ENCODE results near the gene RAPSN. TPM values are rescaled to one million over a fixed set of nuclear protein-coding genes. Genes with fewer than 3 reads are reported as not detected.

The RAPSN gene
- total and polyA plus RNA-seq, 2 of the 8 experiments (the other 6 are each of a cell fraction or from before 2014, with no cell fraction given): 0.06 to 0.34 TPM

- no peak overlapping the region for H2BK12ac ChIP-seq (ENCODE audit: low read depth, low read length)
- no peaks in the 10 kb centered on the region for H3K9me3 ChIP-seq (ENCODE audit: insufficient read depth in 2 of 2, low read depth in 1 of 2, low read length in 1 of 2)
- H3K4me3 ChIP-seq (ENCODE audit: extremely low read depth in 1 of 4, insufficient read depth in 2 of 4, low read depth in 3 of 4, low read length in 4 of 4): no peak overlapping the region
- no peaks in the 10 kb centered on the region for H3K23me2 ChIP-seq (ENCODE audit: low read depth, low read length)
- H2BK5ac ChIP-seq (ENCODE audit: low read depth, low read length): no peak overlapping the region
- no peak overlapping the region for H3K4ac ChIP-seq (replicated peaks; ENCODE audit: insufficient read length, low read depth, low read length)
- no peaks in the 10 kb centered on the region for H3K36me3 ChIP-seq (ENCODE audit: control insufficient read depth in 2 of 4, insufficient read depth in 4 of 4, low read length in 3 of 4)
- no peaks in the 10 kb centered on the region for H3K79me2 ChIP-seq (ENCODE audit: control insufficient read depth in 1 of 2, insufficient read depth in 2 of 2, low read length in 2 of 2)
- no peak overlapping the region for H3K27ac ChIP-seq (ENCODE audit: low read depth, low read length)
- no peak overlapping the region for H2AFZ ChIP-seq (ENCODE audit: low read length)
- no peak overlapping the region for H4K5ac ChIP-seq (ENCODE audit: insufficient read length, low read depth, low read length)
- POLR2A ChIA-PET (ENCODE audit: partially characterized antibody): interaction anchor here (0.8 to 1.0 kb wide), 4 partner anchors 9 to 24 kb away, joined by 3 to 7 read pairs (median 4); partner anchors contain the start of gene PSMC3
- H3K9ac ChIP-seq (replicated peaks in 1 of 4; ENCODE audit: extremely low read depth in 1 of 4, low read depth in 3 of 4, low read length in 3 of 4): no peak overlapping the region
- H3K27me3 ChIP-seq (replicated peaks in 1 of 4; ENCODE audit: control insufficient read depth in 3 of 4, extremely low read depth in 1 of 4, insufficient read depth in 3 of 4, low read length in 3 of 4): no peaks in the 10 kb centered on the region
- H4K20me1 ChIP-seq (replicated peaks in 1 of 2; ENCODE audit: control insufficient read depth in 1 of 2, insufficient read depth in 2 of 2, low read length in 2 of 2): no peaks in the 10 kb centered on the region
- no peak overlapping the region for H4K91ac ChIP-seq (replicated peaks; ENCODE audit: insufficient read length, low read length)
- H2BK20ac ChIP-seq (ENCODE audit: low read length): no peak overlapping the region
- DNase-seq (ENCODE audit: low read depth in 1 of 2, low spot score in 2 of 2): no peak
- no peak overlapping the region; the same call in 1 of the 2 replicates for H4K8ac ChIP-seq (ENCODE audit: extremely low read depth, insufficient read depth, low read length)
- no peak overlapping the region for H3K56ac ChIP-seq (replicated peaks; ENCODE audit: insufficient read length, low read depth, low read length)
- 79% methylated on average over 8 of the region's 8 CpGs; no CpG with 5 or more reads in 1 of the 2 experiments for WGBS, 2 experiments (ENCODE audit: extremely low coverage in 1 of 2, insufficient coverage in 1 of 2, insufficient read length in 1 of 2, insufficient replicate concordance in 2 of 2, low coverage in 1 of 2, low lambda C conversion rate in 2 of 2, missing lambda C conversion rate in 1 of 2)
- FAIRE-seq: no peak
- H3K4me2 ChIP-seq (ENCODE audit: insufficient read depth in 1 of 2, low read depth in 2 of 2, low read length in 2 of 2): no peak overlapping the region
- no peaks in the 10 kb centered on the region; a peak in 2 of 7 replicates for H3K4me1 ChIP-seq (replicated peaks in 1 of 4; ENCODE audit: control insufficient read depth in 3 of 4, insufficient read depth in 4 of 4, low read length in 3 of 4)
- H3K14ac ChIP-seq (ENCODE audit: insufficient read length): no peak overlapping the region
- H3K23ac ChIP-seq (ENCODE audit: insufficient read length): no peak overlapping the region
- CTCF ChIA-PET (ENCODE audit: partially characterized antibody): interaction anchor here (2.2 to 2.4 kb wide), 2 partner anchors 37 to 75 kb away, joined by 7 read pairs; no protein-coding TSS in a partner anchor
- no peak overlapping the region for H2AK5ac ChIP-seq (ENCODE audit: low read depth, low read length)
- H3K18ac ChIP-seq (ENCODE audit: extremely low read depth, low read length): no peak overlapping the region
- H2BK15ac ChIP-seq (ENCODE audit: low read length): no peak overlapping the region
- H3K79me1 ChIP-seq (ENCODE audit: low read depth, low read length): no peaks in the 10 kb centered on the region
- H2BK120ac ChIP-seq (replicated peaks; ENCODE audit: low read depth, low read length): no peak overlapping the region
- TF ChIP-seq BACH1 (IDR thresholded peaks at IDR 0.05; ENCODE audit: low read length) (no peak), PHF8 (conservative IDR thresholded peaks at IDR 0.05; ENCODE audit: low read depth, low read length) (no peak)
Observed at GRCh38 chr11:47449541-47449940, 605 bp upstream of the RAPSN start.
